K562 (cell line): ENCODE measurements around the gene RTP3. TPM values are rescaled to one million over a fixed set of nuclear protein-coding genes. Genes with fewer than 3 reads are reported as not detected.
A peak's percentile ranks its signal among the peaks of the same experiment; 100 is the strongest.

Source experiments
- CHD2 ChIP-seq: IDR thresholded peaks from 2 replicates; pipeline ENCODE4 v1.6.1; 2011; ENCODE audit warnings: low read depth, low read length
- CHD4 ChIP-seq: fragments of 200-600 bp; sonication (generic); IDR thresholded peaks from 3 replicates; pipeline ENCODE4 v1.6.1; 2012; ENCODE audit warnings: low read depth, mild to moderate bottlenecking, mixed read lengths, low read length, inconsistent platforms; ENCODE audit not compliant: insufficient read depth, insufficient replicate concordance, poor library complexity, severe bottlenecking
- CXXC5 ChIP-seq: fragments of 250-450 bp; sonication (Bioruptor Pico); IDR thresholded peaks from 2 replicates; pipeline ENCODE4 v1.8.0; 2022; ENCODE audit warnings: inconsistent platforms, mild to moderate bottlenecking, moderate library complexity
- ELF2 ChIP-seq: fragments of 250-450 bp; sonication (Bioruptor Pico); IDR thresholded peaks from 2 replicates; pipeline ENCODE4 v1.5.0; 2021; ENCODE audit warnings: mild to moderate bottlenecking
- FOXP1 ChIP-seq: sonication (generic); formaldehyde crosslinking; IDR thresholded peaks from 2 replicates; pipeline ENCODE4 v1.8.0; 2022; ENCODE audit warnings: mild to moderate bottlenecking, missing genetic modification reagents
- GABPA ChIP-seq: fragments of 200-800 bp; sonication (Bioruptor generic); conservative IDR thresholded peaks from 2 replicates; pipeline ENCODE4 v1.6.1; 2016; ENCODE audit warnings: low read depth, missing genetic modification characterization, missing compliant biosample characterization
- HDGF ChIP-seq: fragments of 450-650 bp; IDR thresholded peaks from 2 replicates; pipeline ENCODE4 v1.6.1; 2016
- HINFP ChIP-seq: fragments of 450-650 bp; conservative IDR thresholded peaks from 2 replicates; pipeline ENCODE4 v1.6.1; 2016; ENCODE audit warnings: missing genetic modification characterization, low read depth, mild to moderate bottlenecking, control low read depth, missing compliant biosample characterization
- NFE2 ChIP-seq: IDR thresholded peaks from 2 replicates; pipeline ENCODE4 v1.6.1; 2014; ENCODE audit warnings: antibody characterized with exemption, low read depth
- NFIC ChIP-seq: fragments of 450-650 bp; IDR thresholded peaks from 2 replicates; pipeline ENCODE4 v1.6.1; 2017; ENCODE audit warnings: mild to moderate bottlenecking, inconsistent platforms
- NR2C1 ChIP-seq, 2 experiments: fragments of 450-650 bp; IDR thresholded peaks; 2 replicates each; pipeline ENCODE4 v1.6.1; 2017; ENCODE audit warnings: mild to moderate bottlenecking in 2 of 2, antibody characterized with exemption in 1 of 2, inconsistent platforms in 1 of 2, missing compliant biosample characterization in 1 of 2, missing genetic modification characterization in 1 of 2
- POLR3G ChIP-seq: IDR thresholded peaks from 2 replicates; pipeline ENCODE4 v1.6.1; 2011; ENCODE audit not compliant: insufficient read length, insufficient replicate concordance; ENCODE audit errors: extremely low read depth
- PRPF4 ChIP-seq: fragments of 200-400 bp; formaldehyde crosslinking; IDR thresholded peaks from one replicate; pipeline ENCODE4 v1.6.1; 2017; ENCODE audit warnings: low read length, low read depth, mild to moderate bottlenecking; ENCODE audit not compliant: insufficient read depth, poor library complexity, severe bottlenecking
- PTBP1 ChIP-seq: fragments of 200-400 bp; formaldehyde crosslinking; IDR thresholded peaks from 2 replicates; pipeline ENCODE4 v1.6.1; 2017; ENCODE audit warnings: low read depth, low read length
- RB1 ChIP-seq: fragments of 450-650 bp; IDR thresholded peaks from 2 replicates; pipeline ENCODE4 v1.6.1; 2017; ENCODE audit warnings: low read depth, mild to moderate bottlenecking
- RBFOX2 ChIP-seq: fragments of 200-400 bp; formaldehyde crosslinking; IDR thresholded peaks from 2 replicates; pipeline ENCODE4 v1.6.1; 2017; ENCODE audit warnings: low read depth, mild to moderate bottlenecking, low read length, moderate library complexity
- RBM22 ChIP-seq: fragments of 200-400 bp; formaldehyde crosslinking; IDR thresholded peaks from 2 replicates; pipeline ENCODE4 v1.6.1; 2018; ENCODE audit warnings: low read length, low read depth; ENCODE audit not compliant: poor library complexity, severe bottlenecking
- SAFB2 ChIP-seq: fragments of 200-400 bp; formaldehyde crosslinking; IDR thresholded peaks from 2 replicates; pipeline ENCODE4 v1.6.1; 2018; ENCODE audit warnings: borderline replicate concordance, low read length, low read depth, moderate library complexity; ENCODE audit not compliant: severe bottlenecking
- SMARCA4 ChIP-seq: fragments of 450-650 bp; IDR thresholded peaks from 2 replicates; pipeline ENCODE4 v1.6.1; 2016
- THAP7 ChIP-seq: fragments of 250-450 bp; sonication (Bioruptor Pico); IDR thresholded peaks from 2 replicates; pipeline ENCODE4 v1.5.0; 2021
- XRCC5 ChIP-seq: fragments of 200-400 bp; formaldehyde crosslinking; IDR thresholded peaks from 2 replicates; pipeline ENCODE4 v1.6.1; 2017; ENCODE audit warnings: low read depth, mild to moderate bottlenecking, low read length
- ZC3H8 ChIP-seq: fragments of 450-650 bp; IDR thresholded peaks from 2 replicates; pipeline ENCODE4 v1.6.1; 2017
- ZNF146 ChIP-seq: IDR thresholded peaks from one replicate; pipeline ENCODE4 v1.6.1; 2018; ENCODE audit warnings: missing compliant biosample characterization; ENCODE audit not compliant: unreplicated experiment
- ZNF24 ChIP-seq: fragments of 450-650 bp; IDR thresholded peaks from 2 replicates; pipeline ENCODE4 v1.6.1; 2016
- ZNF274 ChIP-seq: IDR thresholded peaks from 2 replicates; pipeline ENCODE4 v1.6.1; 2011; ENCODE audit warnings: low read depth, mild to moderate bottlenecking, low read length, moderate library complexity, borderline replicate concordance
- ZNF655 ChIP-seq: fragments of 250-450 bp; sonication (Bioruptor Pico); IDR thresholded peaks from 2 replicates; pipeline ENCODE4 v1.5.0; 2021
- polyA plus RNA-seq, 8 experiments: library from polyadenylated mRNA; depleted of rRNA in 4 of 8; stranded (reverse) in 5 of 8; unstranded in 3 of 8; fragments of >200 nt; fragmentation: Nextera tagmentation in 2 of 8; fragmentation: Illumina TruSeq in 1 of 8; extraction: Ambion mirVana in 2 of 8; extraction: Trizol in 1 of 8; gene quantifications; 2 replicates each; pipeline versions ENCODE4 v1.2.1 to v1.2.3, GENCODE V29; 2011 to 2014; ENCODE audit warnings: inconsistent platforms in 1 of 8, missing spikeins in 1 of 8
- total RNA-seq, 7 experiments: library from RNA; depleted of rRNA in 6 of 7; stranded (reverse); fragments of >200 nt in 6 of 7; fragmentation: Illumina TruSeq in 2 of 7; extraction: Trizol in 2 of 7; gene quantifications; 2 replicates each; pipeline versions ENCODE4 v1.2.1 to v1.2.3, GENCODE V29; 2011 to 2021; ENCODE audit warnings: low replicate concordance in 1 of 7

The RTP3 gene
- total and polyA plus RNA-seq, 9 of the 15 experiments (the other 6 are each of a cell fraction or from before 2014, with no cell fraction given) = not detected

GRCh38 chr3:46490338-46491084 is 7.3 kb upstream of the RTP3 start (continued):
- TF ChIP-seq THAP7 (no peak), NFIC (peak; percentile 34; the same call in 1 of the 2 replicates), GABPA (tag) (no peak), ZNF274 (no peak), CXXC5 (0 out of 2 replicates have a peak, but pooled peaks have one; percentile 8), HDGF (no peak), ZNF146 (CRISPR knock-in tag) (peak; percentile 60), XRCC5 (no peak), ELF2 (CRISPR knock-in tag) (no peak), CHD4 (no peak), ZC3H8 (no peak), PRPF4 (no peak), CHD2 (no peak), NFE2 (no peak), POLR3G (no peak), ZNF655 (no peak), HINFP (tag) (no peak), RBM22 (no peak), NR2C1 (IDR thresholded peaks at IDR 0.05) (no peak), NR2C1 (tag; IDR thresholded peaks at IDR 0.05) (no peak), FOXP1 (CRISPR knock-in tag) (no peak), PTBP1 (no peak), SAFB2 (no peak), RBFOX2 (no peak), SMARCA4 (no peak), RB1 (no peak), ZNF24 (no peak)
